SK-N-SH (cell line): ENCODE results near the gene DENND1A. TPM values are rescaled to one million over a fixed set of nuclear protein-coding genes. Genes with fewer than 3 reads are reported as not detected.

Experiments
- CTCF ChIA-PET: fragments of 300-600, 350-600 bp; formaldehyde crosslinking; extraction: SDS; loops from one replicate; lab custom pipeline; 2021; lab: Yijun Ruan, JAX
- POLR2A ChIA-PET: fragments of 350-600 bp; sonication (Branson Sonifier 250); formaldehyde crosslinking; extraction: SDS; loops from one replicate; lab custom pipeline; 2020; ENCODE audit warnings: antibody characterized with exemption, inconsistent platforms; lab: Yijun Ruan, JAX
- DNase-seq: peaks from one replicate; pipeline ENCODE4 v3.0.0; 2012
- H2AFZ ChIP-seq: fragments of 200-600 bp; sonication (generic); 2 replicates; pipeline ENCODE4 v1.8.1; 2016; ENCODE audit warnings: antibody characterized with exemption, mild to moderate bottlenecking, low read depth
- H3F3A ChIP-seq: fragments of 200-600 bp; sonication (generic); replicated peaks from 2 replicates; pipeline ENCODE3; 2016; ENCODE audit warnings: antibody characterized with exemption, mild to moderate bottlenecking; ENCODE audit not compliant: insufficient read depth
- H3K27ac ChIP-seq, 2 experiments: fragments of 200-500 bp in 1 of 2; fragments of 200-600 bp in 1 of 2; sonication (Bioruptor generic) in 1 of 2; sonication (generic), shearing (Covaris generic) in 1 of 2; 2 replicates each; pipeline versions ENCODE4 v1.5.1 to v1.6.1; 2014 to 2016; ENCODE audit warnings: low read depth in 2 of 2, inconsistent platforms in 1 of 2, low read length in 1 of 2, mild to moderate bottlenecking in 1 of 2, mixed read lengths in 1 of 2
- H3K27me3 ChIP-seq: fragments of 200-600 bp; sonication (generic), shearing (Covaris generic); 2 replicates; pipeline ENCODE4 v1.6.1; 2016; ENCODE audit warnings: mixed run types; ENCODE audit not compliant: insufficient read depth
- H3K36me3 ChIP-seq, 2 experiments: fragments of 200-500 bp in 1 of 2; fragments of 200-600 bp in 1 of 2; sonication (Bioruptor generic) in 1 of 2; sonication (generic) in 1 of 2; replicated peaks in 1 of 2; 2 replicates each; pipeline versions ENCODE3 to v1.5.1; 2014 to 2016; ENCODE audit warnings: low read length in 1 of 2, mild to moderate bottlenecking in 1 of 2; ENCODE audit not compliant: insufficient read depth in 2 of 2, control insufficient read depth in 1 of 2
- H3K4me1 ChIP-seq, 2 experiments: fragments of 200-500 bp in 1 of 2; fragments of 200-600 bp in 1 of 2; sonication (Bioruptor generic) in 1 of 2; sonication (generic), shearing (Covaris generic) in 1 of 2; 2 replicates each; pipeline versions ENCODE4 v1.5.1 to v1.6.1; 2014 to 2016; ENCODE audit warnings: low read depth in 1 of 2, low read length in 1 of 2, mixed run types in 1 of 2; ENCODE audit not compliant: insufficient read depth in 2 of 2, control insufficient read depth in 1 of 2
- H3K4me2 ChIP-seq: fragments of 200-600 bp; sonication (generic), shearing (Covaris generic); 2 replicates; pipeline ENCODE4 v1.6.1; 2017; ENCODE audit warnings: mixed run types
- H3K4me3 ChIP-seq, 2 experiments: fragments of 200-500 bp in 1 of 2; fragments of 200-600 bp in 1 of 2; sonication (Bioruptor generic) in 1 of 2; sonication (generic), shearing (Covaris generic) in 1 of 2; 2 replicates each; pipeline versions ENCODE4 v1.5.1 to v1.8.1; 2014 to 2016; ENCODE audit warnings: low read depth in 2 of 2, inconsistent platforms in 1 of 2, low read length in 1 of 2, mild to moderate bottlenecking in 1 of 2, mixed read lengths in 1 of 2, moderate library complexity in 1 of 2
- H3K79me2 ChIP-seq: fragments of 200-600 bp; sonication (generic); 2 replicates; pipeline ENCODE4 v1.8.1; 2017; ENCODE audit warnings: mild to moderate bottlenecking; ENCODE audit not compliant: insufficient read depth
- H3K9ac ChIP-seq: fragments of 200-600 bp; sonication (generic); 2 replicates; pipeline ENCODE4 v1.6.1; 2017; ENCODE audit warnings: mixed run types
- H3K9me2 ChIP-seq: fragments of 200-600 bp; sonication (generic); 2 replicates; pipeline ENCODE4 v1.6.1; 2017; ENCODE audit warnings: mixed run types
- H3K9me3 ChIP-seq: fragments of 200-600 bp; sonication (generic); 2 replicates; pipeline ENCODE4 v1.6.1; 2017; ENCODE audit warnings: mixed run types, mild to moderate bottlenecking, moderate library complexity
- H4K20me1 ChIP-seq: fragments of 200-600 bp; sonication (generic); 2 replicates; pipeline ENCODE4 v1.6.1; 2017; ENCODE audit warnings: mild to moderate bottlenecking, mixed run types; ENCODE audit not compliant: insufficient read depth
- CHD2 ChIP-seq: fragments of 150-350 bp; IDR thresholded peaks from 2 replicates; pipeline ENCODE4 v1.6.1; 2018; ENCODE audit warnings: low read length; ENCODE audit not compliant: partially characterized antibody
- ELF1 ChIP-seq: IDR thresholded peaks from 2 replicates; pipeline ENCODE4 v1.4.0; 2012
- EP300 ChIP-seq, 2 experiments: IDR thresholded peaks; 2 replicates each; pipeline versions ENCODE4 v1.4.0 to v1.6.1; 2012; ENCODE audit warnings: borderline replicate concordance in 1 of 2, low read depth in 1 of 2, low read length in 1 of 2
- FOSL2 ChIP-seq: IDR thresholded peaks from 2 replicates; pipeline ENCODE4 v1.4.0; 2012; ENCODE audit warnings: low read depth, mild to moderate bottlenecking, moderate library complexity, borderline replicate concordance
- FOXM1 ChIP-seq: IDR thresholded peaks from 2 replicates; pipeline ENCODE4 v1.4.0; 2012; ENCODE audit warnings: low read depth, mild to moderate bottlenecking
- GABPA ChIP-seq: IDR thresholded peaks from 2 replicates; pipeline ENCODE4 v1.4.0; 2012; ENCODE audit warnings: low read depth, mild to moderate bottlenecking
- JUND ChIP-seq: IDR thresholded peaks from 2 replicates; pipeline ENCODE4 v1.4.0; 2012
- NFIC ChIP-seq: IDR thresholded peaks from 2 replicates; pipeline ENCODE4 v1.4.0; 2012; ENCODE audit warnings: borderline replicate concordance
- RAD21 ChIP-seq: IDR thresholded peaks from 2 replicates; pipeline ENCODE4 v1.6.1; 2012; ENCODE audit warnings: mild to moderate bottlenecking, low read length
- SIN3A ChIP-seq: IDR thresholded peaks from 2 replicates; pipeline ENCODE4 v1.6.1; 2012; ENCODE audit warnings: low read depth, mild to moderate bottlenecking, low read length, moderate library complexity, borderline replicate concordance
- SMC3 ChIP-seq: IDR thresholded peaks from 2 replicates; pipeline ENCODE4 v1.6.1; 2012; ENCODE audit warnings: low read depth, low read length, improper control_type of control experiment
- TAF1 ChIP-seq: IDR thresholded peaks from 2 replicates; pipeline ENCODE4 v1.6.1; 2012; ENCODE audit warnings: low read depth, mild to moderate bottlenecking, low read length, moderate library complexity, borderline replicate concordance
- TEAD4 ChIP-seq: IDR thresholded peaks from 2 replicates; pipeline ENCODE4 v1.4.0; 2012; ENCODE audit warnings: mild to moderate bottlenecking, borderline replicate concordance; ENCODE audit not compliant: insufficient read depth
- YY1 ChIP-seq: IDR thresholded peaks from 2 replicates; pipeline ENCODE4 v1.4.0; 2012; ENCODE audit warnings: low read depth, mild to moderate bottlenecking
- WGBS: methylation state at CpG from one replicate; pipeline ENCODE4 v1.1.6; 2017; ENCODE audit warnings: low lambda C conversion rate; 5-methylcytosine and 5-hydroxymethylcytosine counted together
- polyA plus RNA-seq, 3 experiments: library from polyadenylated mRNA; depleted of rRNA; stranded (reverse); fragments of >200 nt; gene quantifications; 2 replicates each; pipeline ENCODE4 v1.2.3, GENCODE V29; 2012
- TF ChIP-seq, protein P1 (sequence below): fragments of 150-350 bp; IDR thresholded peaks from 2 replicates; pipeline ENCODE4 v1.6.1; 2017; ENCODE audit warnings: antibody characterized with exemption, low read length, low read depth, borderline replicate concordance
- TF ChIP-seq, protein P2 (sequence below): IDR thresholded peaks from 2 replicates; pipeline ENCODE4 v1.4.0; 2012; ENCODE audit warnings: low read depth, borderline replicate concordance
- TF ChIP-seq, protein P3 (sequence below): IDR thresholded peaks from 2 replicates; pipeline ENCODE4 v1.4.0; 2012; ENCODE audit warnings: low read depth, borderline replicate concordance
- TF ChIP-seq, protein P4 (sequence below): IDR thresholded peaks from 2 replicates; pipeline ENCODE4 v1.4.0; 2012; ENCODE audit warnings: low read depth
- TF ChIP-seq, protein P5 (sequence below): IDR thresholded peaks from 2 replicates; pipeline ENCODE4; 2012
- TF ChIP-seq, protein P6 (sequence below): IDR thresholded peaks from 2 replicates; pipeline ENCODE4 v1.6.1; 2012; ENCODE audit warnings: mild to moderate bottlenecking, low read depth, low read length, moderate library complexity

DENND1A gene
- polyA plus RNA-seq, 1 of the 3 experiments (the other 2 are of a cell fraction), result 25.4 TPM

DNA sequence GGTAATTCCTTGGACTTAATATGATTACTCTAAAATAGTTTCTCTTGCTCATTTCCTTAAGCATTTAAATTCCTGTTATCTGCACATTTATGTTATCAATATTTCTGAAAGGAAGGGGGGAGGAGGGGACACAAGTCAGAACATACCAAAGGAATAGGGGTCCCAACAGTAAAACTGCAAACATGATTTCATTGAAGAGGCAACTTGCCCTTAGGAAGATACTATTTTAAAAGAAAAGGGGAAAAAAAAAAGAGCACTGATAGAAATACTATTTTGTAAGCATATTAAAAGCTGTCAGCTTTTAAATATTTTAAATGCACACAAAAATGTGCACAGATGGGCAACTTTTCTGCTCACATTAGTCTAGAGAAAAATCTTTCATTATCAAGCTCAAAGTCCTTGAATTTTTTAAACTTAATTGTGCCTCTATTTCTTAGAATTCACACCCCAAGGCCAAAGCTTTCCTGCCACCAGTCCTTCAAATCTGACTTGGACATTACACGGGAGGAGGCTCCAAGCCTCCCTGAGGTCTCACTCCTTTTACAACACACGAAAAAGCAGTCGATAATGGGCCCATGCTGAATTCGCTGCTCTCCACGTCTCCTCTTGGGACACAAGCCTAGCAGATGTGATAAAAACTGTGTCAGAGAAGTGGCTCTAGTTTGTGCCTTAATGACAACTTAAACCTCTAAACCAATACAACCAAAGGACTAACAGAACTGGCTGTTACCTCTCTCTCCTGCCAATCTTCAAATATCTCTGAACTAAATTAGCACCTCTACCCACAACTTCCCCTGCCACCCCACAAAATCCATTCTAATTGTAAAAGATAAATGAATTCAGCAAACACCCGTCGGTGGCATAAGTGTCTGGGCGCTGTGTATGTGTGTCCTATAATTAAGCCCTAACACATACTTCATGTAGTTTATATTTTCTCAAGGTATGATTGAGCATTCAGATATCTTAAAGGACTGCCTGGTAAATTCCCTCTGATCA, 154.3 kb downstream of the DENND1A start:
- DNase-seq, result no peak
- Histone ChIP-seq H4K20me1 (no peaks in the 10 kb centered on the region), H3K4me3 (no peak overlapping the region), H3K9me3 (no peaks in the 10 kb centered on the region), H3K79me2 (no peaks in the 10 kb centered on the region), H3K27me3 (no peaks in the 10 kb centered on the region), H3F3A (peaks cover 3% of the 10 kb centered on the region), H3K4me2 (no peak overlapping the region), H2AFZ (no peak overlapping the region), H3K9me2 (no peaks in the 10 kb centered on the region), H3K36me3 (no peaks in the 10 kb centered on the region), H3K4me1 (peaks cover 0 to 8% of the 10 kb centered on the region in 2 experiments; a peak in 1 of 4 replicates), H3K9ac (no peak overlapping the region), H3K27ac (no peak overlapping the region)
- CTCF ChIA-PET, result interaction anchor here (2.1 kb wide), 1 partner anchor 17 kb away, joined by 5 read pairs; no protein-coding TSS in a partner anchor
- TF ChIP-seq, protein P1, sequence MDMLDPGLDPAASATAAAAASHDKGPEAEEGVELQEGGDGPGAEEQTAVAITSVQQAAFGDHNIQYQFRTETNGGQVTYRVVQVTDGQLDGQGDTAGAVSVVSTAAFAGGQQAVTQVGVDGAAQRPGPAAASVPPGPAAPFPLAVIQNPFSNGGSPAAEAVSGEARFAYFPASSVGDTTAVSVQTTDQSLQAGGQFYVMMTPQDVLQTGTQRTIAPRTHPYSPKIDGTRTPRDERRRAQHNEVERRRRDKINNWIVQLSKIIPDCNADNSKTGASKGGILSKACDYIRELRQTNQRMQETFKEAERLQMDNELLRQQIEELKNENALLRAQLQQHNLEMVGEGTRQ, result no peak
- TF ChIP-seq, protein P2, sequence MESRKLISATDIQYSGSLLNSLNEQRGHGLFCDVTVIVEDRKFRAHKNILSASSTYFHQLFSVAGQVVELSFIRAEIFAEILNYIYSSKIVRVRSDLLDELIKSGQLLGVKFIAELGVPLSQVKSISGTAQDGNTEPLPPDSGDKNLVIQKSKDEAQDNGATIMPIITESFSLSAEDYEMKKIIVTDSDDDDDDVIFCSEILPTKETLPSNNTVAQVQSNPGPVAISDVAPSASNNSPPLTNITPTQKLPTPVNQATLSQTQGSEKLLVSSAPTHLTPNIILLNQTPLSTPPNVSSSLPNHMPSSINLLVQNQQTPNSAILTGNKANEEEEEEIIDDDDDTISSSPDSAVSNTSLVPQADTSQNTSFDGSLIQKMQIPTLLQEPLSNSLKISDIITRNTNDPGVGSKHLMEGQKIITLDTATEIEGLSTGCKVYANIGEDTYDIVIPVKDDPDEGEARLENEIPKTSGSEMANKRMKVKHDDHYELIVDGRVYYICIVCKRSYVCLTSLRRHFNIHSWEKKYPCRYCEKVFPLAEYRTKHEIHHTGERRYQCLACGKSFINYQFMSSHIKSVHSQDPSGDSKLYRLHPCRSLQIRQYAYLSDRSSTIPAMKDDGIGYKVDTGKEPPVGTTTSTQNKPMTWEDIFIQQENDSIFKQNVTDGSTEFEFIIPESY, result no peak
- TF ChIP-seq RAD21, result no peak
- no peak for TF ChIP-seq JUND
- TF ChIP-seq NFIC, result no peak
- TF ChIP-seq GABPA, result no peak
- TF ChIP-seq, protein P3, sequence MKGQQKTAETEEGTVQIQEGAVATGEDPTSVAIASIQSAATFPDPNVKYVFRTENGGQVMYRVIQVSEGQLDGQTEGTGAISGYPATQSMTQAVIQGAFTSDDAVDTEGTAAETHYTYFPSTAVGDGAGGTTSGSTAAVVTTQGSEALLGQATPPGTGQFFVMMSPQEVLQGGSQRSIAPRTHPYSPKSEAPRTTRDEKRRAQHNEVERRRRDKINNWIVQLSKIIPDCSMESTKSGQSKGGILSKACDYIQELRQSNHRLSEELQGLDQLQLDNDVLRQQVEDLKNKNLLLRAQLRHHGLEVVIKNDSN, result no peak
- no peak for TF ChIP-seq FOXM1
- no peak for TF ChIP-seq YY1
- TF ChIP-seq EP300 (IDR thresholded peaks at IDR 0.05; ENCODE audit: borderline replicate concordance in 1 of 2, low read depth in 1 of 2, low read length in 1 of 2), result no peak
- TF ChIP-seq ELF1, result no peak
- TF ChIP-seq SMC3, result no peak
- no peak for TF ChIP-seq FOSL2
- no peak for TF ChIP-seq CHD2
- TF ChIP-seq SIN3A, result no peak
- TF ChIP-seq TEAD4, result no peak
- TF ChIP-seq, protein P4, sequence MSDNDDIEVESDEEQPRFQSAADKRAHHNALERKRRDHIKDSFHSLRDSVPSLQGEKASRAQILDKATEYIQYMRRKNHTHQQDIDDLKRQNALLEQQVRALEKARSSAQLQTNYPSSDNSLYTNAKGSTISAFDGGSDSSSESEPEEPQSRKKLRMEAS, result no peak
- TF ChIP-seq, protein P5, sequence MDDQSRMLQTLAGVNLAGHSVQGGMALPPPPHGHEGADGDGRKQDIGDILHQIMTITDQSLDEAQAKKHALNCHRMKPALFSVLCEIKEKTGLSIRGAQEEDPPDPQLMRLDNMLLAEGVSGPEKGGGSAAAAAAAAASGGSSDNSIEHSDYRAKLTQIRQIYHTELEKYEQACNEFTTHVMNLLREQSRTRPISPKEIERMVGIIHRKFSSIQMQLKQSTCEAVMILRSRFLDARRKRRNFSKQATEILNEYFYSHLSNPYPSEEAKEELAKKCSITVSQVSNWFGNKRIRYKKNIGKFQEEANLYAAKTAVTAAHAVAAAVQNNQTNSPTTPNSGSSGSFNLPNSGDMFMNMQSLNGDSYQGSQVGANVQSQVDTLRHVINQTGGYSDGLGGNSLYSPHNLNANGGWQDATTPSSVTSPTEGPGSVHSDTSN, result no peak
- TF ChIP-seq, protein P6, sequence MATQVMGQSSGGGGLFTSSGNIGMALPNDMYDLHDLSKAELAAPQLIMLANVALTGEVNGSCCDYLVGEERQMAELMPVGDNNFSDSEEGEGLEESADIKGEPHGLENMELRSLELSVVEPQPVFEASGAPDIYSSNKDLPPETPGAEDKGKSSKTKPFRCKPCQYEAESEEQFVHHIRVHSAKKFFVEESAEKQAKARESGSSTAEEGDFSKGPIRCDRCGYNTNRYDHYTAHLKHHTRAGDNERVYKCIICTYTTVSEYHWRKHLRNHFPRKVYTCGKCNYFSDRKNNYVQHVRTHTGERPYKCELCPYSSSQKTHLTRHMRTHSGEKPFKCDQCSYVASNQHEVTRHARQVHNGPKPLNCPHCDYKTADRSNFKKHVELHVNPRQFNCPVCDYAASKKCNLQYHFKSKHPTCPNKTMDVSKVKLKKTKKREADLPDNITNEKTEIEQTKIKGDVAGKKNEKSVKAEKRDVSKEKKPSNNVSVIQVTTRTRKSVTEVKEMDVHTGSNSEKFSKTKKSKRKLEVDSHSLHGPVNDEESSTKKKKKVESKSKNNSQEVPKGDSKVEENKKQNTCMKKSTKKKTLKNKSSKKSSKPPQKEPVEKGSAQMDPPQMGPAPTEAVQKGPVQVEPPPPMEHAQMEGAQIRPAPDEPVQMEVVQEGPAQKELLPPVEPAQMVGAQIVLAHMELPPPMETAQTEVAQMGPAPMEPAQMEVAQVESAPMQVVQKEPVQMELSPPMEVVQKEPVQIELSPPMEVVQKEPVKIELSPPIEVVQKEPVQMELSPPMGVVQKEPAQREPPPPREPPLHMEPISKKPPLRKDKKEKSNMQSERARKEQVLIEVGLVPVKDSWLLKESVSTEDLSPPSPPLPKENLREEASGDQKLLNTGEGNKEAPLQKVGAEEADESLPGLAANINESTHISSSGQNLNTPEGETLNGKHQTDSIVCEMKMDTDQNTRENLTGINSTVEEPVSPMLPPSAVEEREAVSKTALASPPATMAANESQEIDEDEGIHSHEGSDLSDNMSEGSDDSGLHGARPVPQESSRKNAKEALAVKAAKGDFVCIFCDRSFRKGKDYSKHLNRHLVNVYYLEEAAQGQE, result no peak
- TF ChIP-seq TAF1, result no peak
- 98% methylated on average over 8 of the region's 8 CpGs for WGBS
- POLR2A ChIA-PET, result no interaction called here
